RWPE1 (cell line): Measurements from ENCODE around the gene LLGL1.

ENCODE experiments used
- CTCF ChIA-PET: fragments of 350-600 bp; sonication (Branson Sonifier 250); formaldehyde crosslinking; extraction: SDS; loops from one replicate; lab custom pipeline; 2021; lab: Yijun Ruan, JAX
- POLR2A ChIA-PET: fragments of 400-600 bp; formaldehyde crosslinking; extraction: SDS; loops from one replicate; lab custom pipeline; 2020; ENCODE audit warnings: antibody characterized with exemption; ENCODE audit not compliant: low non-redundant PET; lab: Yijun Ruan, JAX
- DNase-seq: peaks from one replicate; pipeline ENCODE4 v3.0.0; 2012; ENCODE audit warnings: low spot score
- H3K27ac ChIP-seq: fragments of 450-650 bp; 2 replicates; pipeline ENCODE4 v1.5.1; 2017
- CTCF ChIP-seq: fragments of 450-650 bp; conservative IDR thresholded peaks from 2 replicates; pipeline ENCODE4 v1.5.1; 2017; ENCODE audit warnings: low read depth, mild to moderate bottlenecking

LLGL1 gene

GRCh38 chr17:18251204-18251603, 25.8 kb downstream of the LLGL1 start:
- no peak for TF ChIP-seq CTCF
- DNase-seq: no peak
- CTCF ChIA-PET: no interaction called here
- POLR2A ChIA-PET: no interaction called here
- H3K27ac ChIP-seq: peak overlapping the region; percentile 93

- POLR2A ChIA-PET: no interaction called here
- CTCF ChIA-PET: no interaction called here
- no peak for DNase-seq
These were observed 26.7 kb downstream of the LLGL1 start for GRCh38 chr17:18252160-18252559.

GRCh38 chr17:18253187-18253884, 27.9 kb downstream of the LLGL1 start:
- no peak for DNase-seq
- ChIA-PET POLR2A (no interaction called here), CTCF (no interaction called here)
- peak overlapping the region; percentile 93 for H3K27ac ChIP-seq
- no peak for TF ChIP-seq CTCF

More at GRCh38 chr17:18252160-18252559, 26.7 kb downstream of the LLGL1 start:
- no peak for TF ChIP-seq CTCF
- H3K27ac ChIP-seq: peak overlapping the region; percentile 93

GRCh38 chr17:18253947-18254821, 28.7 kb downstream of the LLGL1 start:
- POLR2A ChIA-PET: no interaction called here
- TF ChIP-seq CTCF: no peak
- peak overlapping the region; percentile 93 for H3K27ac ChIP-seq
- CTCF ChIA-PET: interaction anchor here (0.5 to 0.6 kb wide), 2 partner anchors 56 to 199 kb away, joined by 3 read pairs; no protein-coding TSS in a partner anchor
- no peak for DNase-seq

- ChIA-PET POLR2A (no interaction called here), CTCF (interaction anchor here (0.6 to 0.8 kb wide), 4 partner anchors 9 to 377 kb away, joined by 3 read pairs; no protein-coding TSS in a partner anchor)
- DNase-seq: no peak
- no peak for TF ChIP-seq CTCF
- H3K27ac ChIP-seq: no peak overlapping the region
These were observed 29.6 kb downstream of the LLGL1 start for GRCh38 chr17:18254888-18255649.

- no peak for TF ChIP-seq CTCF
- ChIA-PET POLR2A (no interaction called here), CTCF (interaction anchor here (0.8 kb wide), 1 partner anchor 36 kb away, joined by 3 read pairs; no protein-coding TSS in a partner anchor)
- peak overlapping the region; percentile 98 for H3K27ac ChIP-seq
- no peak for DNase-seq
These were observed 30.9 kb downstream of the LLGL1 start for GRCh38 chr17:18256351-18256750.
